GM12878 (cell line): ENCODE results near the gene JMJD7. TPM values are rescaled to one million over a fixed set of nuclear protein-coding genes. Genes with fewer than 3 reads are reported as not detected.

Experiments used
- ATAC-seq: fragments of 200-7000 bp; cut with Tn5 transposase; 3 replicates; pipeline ENCODE4 v1.9.1; 2020; ENCODE audit warnings: mild to moderate bottlenecking, moderate library complexity
- BruUV-seq: library from RNA; stranded (reverse); fragments of 400-500 nt; replicated peaks from 2 replicates; lab custom pipeline; 2021; lab: Mats Ljungman, UMichigan
- CTCF ChIA-PET: fragments of 300-600 bp; sonication (Branson Sonifier 250); formaldehyde crosslinking; extraction: SDS; loops from one replicate; lab custom pipeline; 2021; ENCODE audit warnings: inconsistent platforms; lab: Yijun Ruan, JAX
- POLR2A ChIA-PET: fragments of 350-600 bp; formaldehyde crosslinking; extraction: SDS; loops from one replicate; lab custom pipeline; 2021; ENCODE audit warnings: inconsistent platforms; lab: Charles Lee
- RAD21 ChIA-PET: fragments of 300-600 bp; sonication (Branson Sonifier 250); formaldehyde crosslinking; loops from one replicate; lab custom pipeline; 2023; ENCODE audit warnings: antibody characterized with exemption; ENCODE audit not compliant: unreplicated experiment; lab: Charles Lee
- SMC1A ChIA-PET: fragments of 300-600 bp; sonication (Branson Sonifier 250); formaldehyde crosslinking; loops from one replicate; lab custom pipeline; 2023; ENCODE audit not compliant: unreplicated experiment, uncharacterized antibody; lab: Charles Lee
- DNase-seq: peaks from one replicate; pipeline ENCODE4 v3.0.0-alpha.2; 2011; ENCODE audit warnings: low read depth, low spot score
- FAIRE-seq: peaks from 3 replicates; lab custom pipeline; 2011; peaks lifted over from hg19 to GRCh38; lab: Jason Lieb, UNC
- H2AFZ ChIP-seq: 2 replicates; pipeline ENCODE4 v1.6.0; 2011; ENCODE audit warnings: low read depth, low read length, control low read depth; ENCODE audit not compliant: control insufficient read depth
- H3K27ac ChIP-seq: 2 replicates; pipeline ENCODE4 v1.5.1; 2011; ENCODE audit warnings: control low read depth; ENCODE audit not compliant: control insufficient read depth, insufficient read depth
- H3K27me3 ChIP-seq, 2 experiments: replicated peaks in 1 of 2; 2 replicates each; pipeline versions ENCODE4 v1.6.0 to v1.6.1; 2011; ENCODE audit warnings: low read length in 1 of 2; ENCODE audit not compliant: control insufficient read depth in 2 of 2, insufficient read depth in 2 of 2
- H3K36me3 ChIP-seq, 2 experiments: 2 replicates each; pipeline ENCODE4 v1.5.1; 2011; ENCODE audit warnings: low read length in 1 of 2; ENCODE audit not compliant: control insufficient read depth in 2 of 2, insufficient read depth in 2 of 2
- H3K4me1 ChIP-seq: 2 replicates; pipeline ENCODE4 v1.6.1; 2011; ENCODE audit warnings: mild to moderate bottlenecking, low read length, moderate library complexity, mixed read lengths; ENCODE audit not compliant: control insufficient read depth, insufficient read depth
- H3K4me2 ChIP-seq: 2 replicates; pipeline ENCODE4 v1.6.0; 2011; ENCODE audit warnings: control low read depth; ENCODE audit not compliant: control insufficient read depth, insufficient read depth
- H3K4me3 ChIP-seq: fragments of 200-600 bp; sonication (generic); 2 replicates; pipeline ENCODE4 v1.5.1; 2016
- H3K79me2 ChIP-seq: 2 replicates; pipeline ENCODE4 v1.6.0; 2011; ENCODE audit warnings: low read length; ENCODE audit not compliant: control insufficient read depth, insufficient read depth
- H3K9ac ChIP-seq: 2 replicates; pipeline ENCODE4 v1.8.0; 2011; ENCODE audit warnings: low read length, control low read depth, mixed read lengths; ENCODE audit not compliant: control insufficient read depth, insufficient read depth
- H3K9me3 ChIP-seq: replicated peaks from 3 replicates; pipeline ENCODE4 v1.5.1; 2011; ENCODE audit warnings: mild to moderate bottlenecking, low read length; ENCODE audit not compliant: control insufficient read depth, insufficient read depth
- H4K20me1 ChIP-seq: 2 replicates; pipeline ENCODE4 v1.6.0; 2011; ENCODE audit not compliant: control insufficient read depth, insufficient read depth
- ATF2 ChIP-seq: IDR thresholded peaks from 2 replicates; pipeline ENCODE4 v1.6.1; 2012; ENCODE audit warnings: low read length, inconsistent platforms
- BCL3 ChIP-seq: IDR thresholded peaks from 2 replicates; pipeline ENCODE4 v1.6.1; 2011; ENCODE audit warnings: borderline replicate concordance, low read depth, mild to moderate bottlenecking, moderate library complexity, low read length; ENCODE audit not compliant: insufficient read depth, poor library complexity, severe bottlenecking
- BHLHE40 ChIP-seq, 2 experiments: fragments of 450-650 bp in 1 of 2; IDR thresholded peaks; 2 replicates each; pipeline ENCODE4 v1.6.1; 2011 to 2017; ENCODE audit warnings: low read depth in 2 of 2, borderline replicate concordance in 1 of 2, improper control_type of control experiment in 1 of 2, low read length in 1 of 2, mild to moderate bottlenecking in 1 of 2
- KDM1A ChIP-seq: fragments of 200-600 bp; sonication (generic); IDR thresholded peaks from 2 replicates; pipeline ENCODE4 v1.6.1; 2016; ENCODE audit warnings: borderline replicate concordance
- NR2F1 ChIP-seq: fragments of 450-650 bp; conservative IDR thresholded peaks from 2 replicates; pipeline ENCODE4 v1.6.1; 2017; ENCODE audit warnings: mild to moderate bottlenecking
- PAX5 ChIP-seq: IDR thresholded peaks from 2 replicates; pipeline ENCODE4 v1.6.1; 2011; ENCODE audit warnings: low read depth, low read length, borderline replicate concordance
- POLR2AphosphoS5 ChIP-seq: IDR thresholded peaks from 2 replicates; pipeline ENCODE4 v1.6.1; 2011; ENCODE audit warnings: mild to moderate bottlenecking, low read length, inconsistent platforms
- RELA ChIP-seq: fragments of 450-650 bp; IDR thresholded peaks from 2 replicates; pipeline ENCODE4 v1.8.0; 2014; ENCODE audit warnings: borderline replicate concordance; ENCODE audit not compliant: partially characterized antibody
- SREBF1 ChIP-seq: IDR thresholded peaks from 2 replicates; pipeline ENCODE4 v1.6.1; 2012; ENCODE audit warnings: mild to moderate bottlenecking, low read length
- STAT1 ChIP-seq: fragments of 450-650 bp; conservative IDR thresholded peaks from 2 replicates; pipeline ENCODE4 v1.6.1; 2014; ENCODE audit warnings: antibody characterized with exemption, mild to moderate bottlenecking
- WGBS: methylation state at CpG from one replicate; pipeline ENCODE4 v1.1.6; 2016; ENCODE audit warnings: low lambda C conversion rate; ENCODE audit not compliant: insufficient replicate concordance, insufficient coverage; ENCODE audit errors: missing lambda C conversion rate; 5-methylcytosine and 5-hydroxymethylcytosine counted together
- in situ Hi-C: fragments of 300-500 bp; cut with MboI; formaldehyde crosslinking; loops from 9 replicates; pipeline ENCODE4 v1.14.3; 2018; ENCODE audit warnings: mixed read lengths
- intact Hi-C: fragments of 100-400 bp; cut with micrococcal nuclease; formaldehyde crosslinking; loops from one replicate; pipeline ENCODE4 v1.14.2; 2022; ENCODE audit not compliant: unreplicated experiment
- polyA plus RNA-seq, 11 experiments: library from polyadenylated mRNA; depleted of rRNA in 4 of 11; unstranded in 6 of 11; stranded (reverse) in 5 of 11; fragments of >200 nt; fragmentation: Nextera tagmentation in 4 of 11; fragmentation: Illumina TruSeq in 1 of 11; extraction: Ambion mirVana in 4 of 11; extraction: Trizol in 1 of 11; gene quantifications; 1 replicate in 1 of 11; 2 replicates in 10 of 11; pipeline versions ENCODE4 v1.2.1 to v1.2.3, GENCODE V29; 2011 to 2016; ENCODE audit warnings: inconsistent platforms in 2 of 11, missing spikeins in 2 of 11, low read depth in 1 of 11
- total RNA-seq, 4 experiments: library from RNA; depleted of rRNA in 3 of 4; stranded (reverse); fragments of >200 nt in 3 of 4; fragmentation: Illumina TruSeq in 1 of 4; extraction: Trizol in 1 of 4; gene quantifications; 2 replicates each; pipeline versions ENCODE4 v1.2.1 to v1.2.3, GENCODE V29; 2013 to 2021

The JMJD7 gene
- total and polyA plus RNA-seq, 10 of the 15 experiments (the other 5 are each of a cell fraction or from before 2014, with no cell fraction given), result 0.79 to 12.2 (median 6.5) TPM

GRCh38 chr15:41788262-41788661 is 39.6 kb upstream of the JMJD7 start (continued):
- no peak for TF ChIP-seq BCL3
- no peak for TF ChIP-seq ATF2
- no peak for TF ChIP-seq POLR2AphosphoS5
- no peak for TF ChIP-seq NR2F1
- TF ChIP-seq BHLHE40 (IDR thresholded peaks at IDR 0.05; ENCODE audit: borderline replicate concordance in 1 of 2, low read depth in 2 of 2, low read length in 1 of 2), result no peak
- no peak for TF ChIP-seq STAT1
- TF ChIP-seq RELA, result no peak
- no peak for TF ChIP-seq KDM1A
- no peak for TF ChIP-seq SREBF1

- peaks cover 23% of the 10 kb centered on the region for H3K79me2 ChIP-seq
- 67% methylated on average over 4 of the region's 4 CpGs for WGBS
- DNase-seq (no peak), FAIRE-seq (no peak), ATAC-seq (no peak)
- H3K27ac ChIP-seq, result no peak overlapping the region
- H3K9me3 ChIP-seq, result no peaks in the 10 kb centered on the region
- RAD21 ChIA-PET, result interaction anchor here (0.7 to 12.8 kb wide), 3 partner anchors 10 to 179 kb away, joined by 3 to 169 read pairs (median 4); partner anchors contain the start of gene MAPKBP1
- intact Hi-C loops (no loop called here), in situ Hi-C loops (no loop called here)
- H2AFZ ChIP-seq, result no peak overlapping the region
- no peak overlapping the region for H3K9ac ChIP-seq
- SMC1A ChIA-PET, result interaction anchor here (0.6 to 12.8 kb wide), 6 partner anchors 10 to 180 kb away, joined by 3 to 189 read pairs (median 4); partner anchors contain the start of gene MAPKBP1
- H3K36me3 ChIP-seq, result no peaks in the 10 kb centered on the region; a peak in 1 of 4 replicates
- H3K4me2 ChIP-seq, result no peak overlapping the region; the same call in 1 of the 2 replicates
- H3K4me1 ChIP-seq, result peaks cover 29% of the 10 kb centered on the region
- no TSS peak for BruUV-seq
- H3K4me3 ChIP-seq, result no peak overlapping the region
- POLR2A ChIA-PET, result interaction anchor here (1.6 to 12.8 kb wide), 3 partner anchors 8 to 11 kb away, joined by 6 to 170 read pairs (median 11); partner anchors contain the start of gene MAPKBP1
- no peaks in the 10 kb centered on the region for H3K27me3 ChIP-seq
- CTCF ChIA-PET, result interaction anchor here (0.9 to 12.6 kb wide), 3 partner anchors 9 to 22 kb away, joined by 3 to 179 read pairs (median 6); partner anchors contain the start of gene MAPKBP1
- no peaks in the 10 kb centered on the region for H4K20me1 ChIP-seq
- 0 out of 4 replicates have a peak, but pooled peaks of 1 of the 2 experiments have one; percentile 17 for TF ChIP-seq BHLHE40 (IDR thresholded peaks at IDR 0.05; ENCODE audit: borderline replicate concordance in 1 of 2, low read depth in 2 of 2, low read length in 1 of 2)
- TF ChIP-seq PAX5, result no peak
These were observed 38.7 kb upstream of the JMJD7 start for GRCh38 chr15:41789236-41789635.
